ENCODE results near the gene XAGE5.

- no peak for TF ChIP-seq CTCF (IDR thresholded peaks at IDR 0.05)
- TF ChIP-seq POLR2A (IDR thresholded peaks at IDR 0.05): no peak
Measured at GRCh38 chrX:52821079-52821760, 10.1 kb downstream of the XAGE5 start.
